IMR-90 (cell line): Measurements from ENCODE around the gene CYP1A2. TPM values are rescaled to one million over a fixed set of nuclear protein-coding genes. Genes with fewer than 3 reads are reported as not detected.
A peak's percentile ranks its signal among the peaks of the same experiment; 100 is the strongest.

ENCODE experiments used
- ATAC-seq: fragments of 200-7000 bp; cut with Tn5 transposase; 2 replicates; pipeline ENCODE4 v1.9.1; 2020; ENCODE audit warnings: low read depth, mild to moderate bottlenecking, moderate library complexity
- BruUV-seq: library from RNA; stranded (reverse); fragments of 400-500 nt; replicated peaks from 2 replicates; lab custom pipeline; 2021; lab: Mats Ljungman, UMichigan
- CTCF ChIA-PET: fragments of 300-600 bp; formaldehyde crosslinking; extraction: SDS; loops from one replicate; lab custom pipeline; 2021; ENCODE audit warnings: antibody characterized with exemption; lab: Yijun Ruan, JAX
- POLR2A ChIA-PET: fragments of 300-600 bp; sonication (Branson Sonifier 250); formaldehyde crosslinking; loops from one replicate; lab custom pipeline; 2022; ENCODE audit warnings: antibody characterized with exemption; ENCODE audit not compliant: unreplicated experiment; lab: Charles Lee
- DNase-seq: peaks from one replicate; pipeline ENCODE4 v3.0.0; 2013
- H2AFZ ChIP-seq: replicated peaks from 2 replicates; pipeline ENCODE3; 2013; ENCODE audit warnings: low read length, mild to moderate bottlenecking; ENCODE audit not compliant: poor library complexity
- H2AK5ac ChIP-seq: 2 replicates; pipeline ENCODE4 v1.6.1; 2013; ENCODE audit warnings: low read depth, low read length, inconsistent platforms
- H2AK9ac ChIP-seq: replicated peaks from 2 replicates; pipeline ENCODE3; 2013; ENCODE audit warnings: mild to moderate bottlenecking, low read depth, low read length, moderate library complexity; ENCODE audit not compliant: poor library complexity
- H2BK120ac ChIP-seq: 2 replicates; pipeline ENCODE4 v1.6.1; 2013; ENCODE audit warnings: low read depth, low read length, inconsistent platforms
- H2BK15ac ChIP-seq: 3 replicates; pipeline ENCODE4 v1.6.1; 2013; ENCODE audit warnings: low read depth, low read length, inconsistent platforms
- H2BK20ac ChIP-seq: 2 replicates; pipeline ENCODE4 v1.6.1; 2013; ENCODE audit warnings: low read depth, mild to moderate bottlenecking, inconsistent platforms, low read length, moderate library complexity
- H2BK5ac ChIP-seq: 2 replicates; pipeline ENCODE4 v1.6.1; 2013; ENCODE audit warnings: mild to moderate bottlenecking, low read depth, low read length, inconsistent platforms; ENCODE audit not compliant: poor library complexity, severe bottlenecking
- H3K14ac ChIP-seq: replicated peaks from 2 replicates; pipeline ENCODE4 v1.6.1; 2013; ENCODE audit warnings: low read depth, low read length, inconsistent platforms
- H3K18ac ChIP-seq: 2 replicates; pipeline ENCODE4 v1.6.1; 2013; ENCODE audit warnings: low read depth, low read length, control low read depth
- H3K23ac ChIP-seq: 2 replicates; pipeline ENCODE4 v1.6.1; 2013; ENCODE audit warnings: low read depth, low read length, inconsistent platforms
- H3K27ac ChIP-seq: 2 replicates; pipeline ENCODE4 v1.5.1; 2013; ENCODE audit warnings: mild to moderate bottlenecking, control low read depth, low read length; ENCODE audit not compliant: insufficient read depth
- H3K27me3 ChIP-seq: 2 replicates; pipeline ENCODE4 v1.6.1; 2013; ENCODE audit warnings: low read length; ENCODE audit not compliant: control insufficient read depth, insufficient read depth
- H3K36me3 ChIP-seq: 2 replicates; pipeline ENCODE4 v1.6.1; 2013; ENCODE audit warnings: low read length, mixed read lengths; ENCODE audit not compliant: control insufficient read depth, insufficient read depth
- H3K4ac ChIP-seq: 2 replicates; pipeline ENCODE4 v1.6.1; 2013; ENCODE audit warnings: low read depth, low read length, inconsistent platforms
- H3K4me1 ChIP-seq: 2 replicates; pipeline ENCODE4 v1.6.1; 2013; ENCODE audit warnings: low read length, mixed read lengths; ENCODE audit not compliant: control insufficient read depth, insufficient read depth
- H3K4me2 ChIP-seq: 2 replicates; pipeline ENCODE4 v1.6.1; 2013; ENCODE audit warnings: low read depth, mild to moderate bottlenecking, control low read depth, low read length, moderate library complexity
- H3K4me3 ChIP-seq: 2 replicates; pipeline ENCODE4 v1.5.1; 2013; ENCODE audit warnings: low read depth, mild to moderate bottlenecking, control low read depth, low read length, moderate library complexity; ENCODE audit not compliant: insufficient read depth
- H3K56ac ChIP-seq: 2 replicates; pipeline ENCODE4 v1.6.1; 2013; ENCODE audit warnings: low read length, inconsistent platforms; ENCODE audit not compliant: insufficient read depth; ENCODE audit errors: extremely low read depth
- H3K79me1 ChIP-seq, 2 experiments: 2 replicates each; pipeline ENCODE4 v1.6.1; 2013; ENCODE audit warnings: low read length in 2 of 2, inconsistent platforms in 1 of 2, low read depth in 1 of 2
- H3K9ac ChIP-seq: 2 replicates; pipeline ENCODE4 v1.6.1; 2013; ENCODE audit warnings: low read depth, low read length, control low read depth
- H3K9me1 ChIP-seq: 2 replicates; pipeline ENCODE4 v1.6.1; 2013; ENCODE audit warnings: low read length, inconsistent platforms; ENCODE audit not compliant: insufficient read depth
- H3K9me3 ChIP-seq: 2 replicates; pipeline ENCODE4 v1.6.1; 2013; ENCODE audit warnings: low read length; ENCODE audit not compliant: control insufficient read depth, insufficient read depth
- H4K20me1 ChIP-seq: 2 replicates; pipeline ENCODE4 v1.6.1; 2013; ENCODE audit warnings: low read length, inconsistent platforms; ENCODE audit not compliant: insufficient read depth
- H4K5ac ChIP-seq: 2 replicates; pipeline ENCODE4 v1.6.1; 2013; ENCODE audit warnings: mild to moderate bottlenecking, low read depth, low read length, control low read depth
- H4K8ac ChIP-seq, 2 experiments: 2 replicates each; pipeline ENCODE4 v1.6.1; 2013; ENCODE audit warnings: low read depth in 2 of 2, low read length in 2 of 2, control low read depth in 1 of 2, inconsistent platforms in 1 of 2
- H4K91ac ChIP-seq: 2 replicates; pipeline ENCODE4 v1.6.1; 2013; ENCODE audit warnings: low read depth, low read length, inconsistent platforms; ENCODE audit not compliant: insufficient read depth
- BHLHE40 ChIP-seq: fragments of 150-350 bp; IDR thresholded peaks from 2 replicates; pipeline ENCODE4 v1.6.1; 2016; ENCODE audit warnings: mild to moderate bottlenecking, low read depth, low read length
- CEBPB ChIP-seq: IDR thresholded peaks from 2 replicates; pipeline ENCODE4 v1.6.1; 2012; ENCODE audit warnings: low read depth, low read length, improper control_type of control experiment
- CHD1 ChIP-seq: IDR thresholded peaks from 2 replicates; pipeline ENCODE4 v1.6.1; 2012; ENCODE audit warnings: low read depth, low read length, improper control_type of control experiment
- MAZ ChIP-seq: IDR thresholded peaks from 2 replicates; pipeline ENCODE4 v1.6.1; 2012; ENCODE audit warnings: low read depth, mild to moderate bottlenecking, low read length, improper control_type of control experiment, moderate library complexity, borderline replicate concordance
- RFX5 ChIP-seq: IDR thresholded peaks from 2 replicates; pipeline ENCODE4 v1.8.0; 2012; ENCODE audit warnings: low read depth, mild to moderate bottlenecking, low read length, moderate library complexity
- SMC3 ChIP-seq: fragments of 150-350 bp; IDR thresholded peaks from 2 replicates; pipeline ENCODE4 v1.6.1; 2016; ENCODE audit warnings: low read depth, mild to moderate bottlenecking, antibody characterized with exemption, low read length, moderate library complexity
- WGBS, 2 experiments: methylation state at CpG; one replicate each; pipeline versions ENCODE4 v1.1.5 to v1.1.7; 2013; ENCODE audit warnings: missing lambda C conversion rate in 2 of 2; ENCODE audit not compliant: insufficient read length in 1 of 2; ENCODE audit errors: extremely low coverage in 2 of 2; 5-methylcytosine and 5-hydroxymethylcytosine counted together
- dilution Hi-C: fragments of 300-500 bp; cut with HindIII; formaldehyde crosslinking; loops from one replicate; pipeline ENCODE4 v1.14.3; 2018; ENCODE audit warnings: low sequenced_read_pairs; ENCODE audit not compliant: unreplicated experiment
- in situ Hi-C: fragments of 300-500 bp; cut with MboI; formaldehyde crosslinking; loops from 3 replicates; pipeline ENCODE4 v1.14.3; 2019; ENCODE audit warnings: low sequenced_read_pairs, inconsistent platforms, mixed read lengths
- intact Hi-C: fragments of 100-400 bp; cut with micrococcal nuclease; formaldehyde crosslinking; loops from 2 replicates; pipeline ENCODE4 v1.10.0; 2022
- polyA plus RNA-seq, 3 experiments: library from polyadenylated mRNA; depleted of rRNA; stranded (reverse); fragments of >200 nt; gene quantifications; 2 replicates each; pipeline ENCODE4 v1.2.3, GENCODE V29; 2012; ENCODE audit warnings: low replicate concordance in 1 of 3
- total RNA-seq: library from RNA; depleted of rRNA; stranded (reverse); fragments of >200 nt; gene quantifications from 2 replicates; pipeline ENCODE4 v1.2.3, GENCODE V29; 2012
- TF ChIP-seq, protein P1 (sequence below): fragments of 150-350 bp; IDR thresholded peaks from 2 replicates; pipeline ENCODE4 v1.6.1; 2016; ENCODE audit warnings: low read depth, mild to moderate bottlenecking, low read length, moderate library complexity, borderline replicate concordance

The CYP1A2 gene
- total and polyA plus RNA-seq, 2 of the 4 experiments (the other 2 are of a cell fraction) = not detected

DNA sequence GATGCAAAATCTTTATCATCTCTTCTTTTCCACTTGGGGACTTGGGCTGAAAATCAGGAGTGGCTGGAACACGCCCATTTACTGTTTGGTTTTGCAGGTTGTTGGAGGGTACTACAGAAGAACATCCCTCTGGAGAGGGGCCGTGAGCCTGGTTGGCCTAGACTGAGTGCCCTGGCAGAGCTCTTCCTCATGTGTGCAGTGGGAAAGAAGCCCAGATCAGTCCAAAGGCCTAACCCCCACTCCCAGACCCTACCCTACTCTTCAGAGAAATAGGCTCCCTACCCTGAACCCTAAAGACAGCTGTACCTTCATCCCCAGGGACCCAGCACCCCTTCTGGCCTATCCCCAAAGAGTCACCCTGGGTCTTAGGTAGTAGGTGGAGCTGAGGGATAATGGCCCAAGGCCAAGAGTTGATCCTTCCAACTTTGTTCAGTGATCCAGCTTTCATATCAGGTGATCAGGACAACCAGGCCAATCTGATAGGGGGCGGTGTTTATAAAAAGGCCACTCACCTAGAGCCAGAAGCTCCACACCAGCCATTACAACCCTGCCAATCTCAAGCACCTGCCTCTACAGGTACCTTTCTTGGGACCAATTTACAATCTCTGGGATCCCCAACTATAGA, at the start of gene CYP1A2 (continued):
- TF ChIP-seq SMC3 = no peak

DNA sequence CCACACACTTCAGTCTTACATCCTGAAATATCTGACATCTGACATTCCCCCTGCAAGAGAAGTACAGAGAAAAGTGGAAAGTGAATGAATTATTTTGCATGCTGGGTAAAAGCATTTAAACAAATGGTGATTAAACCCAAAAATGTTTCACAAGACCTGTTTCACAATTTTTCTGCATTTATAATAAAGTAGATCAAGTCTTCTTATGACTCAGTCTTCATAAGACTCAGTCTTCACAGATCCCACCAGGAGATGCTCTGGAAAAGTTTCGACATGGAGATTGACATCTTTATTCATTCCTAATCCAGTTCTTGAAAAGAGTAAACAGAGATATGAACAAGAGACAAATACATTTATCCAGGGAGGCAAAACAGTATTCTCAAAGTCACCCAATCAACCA, 39.6 kb upstream of the CYP1A2 start:
- Histone ChIP-seq H2BK15ac (no peak overlapping the region), H3K23ac (no peak overlapping the region), H3K9me3 (no peaks in the 10 kb centered on the region), H3K4me1 (no peaks in the 10 kb centered on the region), H3K36me3 (no peaks in the 10 kb centered on the region), H4K20me1 (no peaks in the 10 kb centered on the region), H4K8ac (no peak overlapping the region), H3K27ac (no peak overlapping the region), H4K5ac (no peak overlapping the region), H3K18ac (no peak overlapping the region), H3K14ac (no peak overlapping the region), H3K9me1 (no peaks in the 10 kb centered on the region), H2AK5ac (no peak overlapping the region), H3K4me2 (no peak overlapping the region), H3K56ac (no peak overlapping the region), H3K4me3 (no peak overlapping the region), H3K79me1 (no peaks in the 10 kb centered on the region), H2BK120ac (no peak overlapping the region), H3K4ac (no peak overlapping the region), H2BK5ac (no peak overlapping the region), H2AK9ac (no peak overlapping the region), H2AFZ (no peak overlapping the region), H3K9ac (no peak overlapping the region), H4K91ac (no peak overlapping the region), H2BK20ac (no peak overlapping the region), H3K27me3 (peaks cover 25% of the 10 kb centered on the region)
- intact Hi-C loops (no loop called here), dilution Hi-C loops (no loop called here), in situ Hi-C loops (no loop called here)
- no TSS peak for BruUV-seq
- ATAC-seq (no peak), DNase-seq (no peak)
- WGBS, 2 experiments = no CpG with 5 or more reads among the region's 1 CpG
- ChIA-PET POLR2A (interaction anchor here (0.6 kb wide), 1 partner anchor 179 kb away, joined by 7 read pairs; no protein-coding TSS in a partner anchor), CTCF (interaction anchor here (0.6 kb wide), 1 partner anchor 41 kb away, joined by 9 read pairs; no protein-coding TSS in a partner anchor)
- TF ChIP-seq, protein P1, sequence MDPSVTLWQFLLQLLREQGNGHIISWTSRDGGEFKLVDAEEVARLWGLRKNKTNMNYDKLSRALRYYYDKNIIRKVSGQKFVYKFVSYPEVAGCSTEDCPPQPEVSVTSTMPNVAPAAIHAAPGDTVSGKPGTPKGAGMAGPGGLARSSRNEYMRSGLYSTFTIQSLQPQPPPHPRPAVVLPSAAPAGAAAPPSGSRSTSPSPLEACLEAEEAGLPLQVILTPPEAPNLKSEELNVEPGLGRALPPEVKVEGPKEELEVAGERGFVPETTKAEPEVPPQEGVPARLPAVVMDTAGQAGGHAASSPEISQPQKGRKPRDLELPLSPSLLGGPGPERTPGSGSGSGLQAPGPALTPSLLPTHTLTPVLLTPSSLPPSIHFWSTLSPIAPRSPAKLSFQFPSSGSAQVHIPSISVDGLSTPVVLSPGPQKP = no peak
- TF ChIP-seq CEBPB (0 out of 2 replicates have a peak, but pooled peaks have one; percentile 3), BHLHE40 (no peak), RFX5 (no peak), MAZ (no peak), CHD1 (no peak)
